Osteocyte (in vitro differentiated cells): Measurements from ENCODE around the gene ARHGAP24. TPM values are rescaled to one million over a fixed set of nuclear protein-coding genes. Genes with fewer than 3 reads are reported as not detected.

Source experiments
- DNase-seq: peaks from one replicate; pipeline ENCODE4 v3.0.0; 2021; ENCODE audit warnings: mixed read lengths; ENCODE audit not compliant: unreplicated experiment; ENCODE audit errors: extremely low spot score
- H3K27ac Mint-ChIP-seq: one replicate; pipeline ENCODE4 v1.8.0; 2021; ENCODE audit warnings: mild to moderate bottlenecking, mixed read lengths; ENCODE audit not compliant: unreplicated experiment
- H3K27me3 Mint-ChIP-seq: one replicate; pipeline ENCODE4 v1.8.0; 2021; ENCODE audit warnings: mixed read lengths; ENCODE audit not compliant: unreplicated experiment
- H3K36me3 Mint-ChIP-seq: one replicate; pipeline ENCODE4 v1.8.0; 2021; ENCODE audit warnings: mixed read lengths; ENCODE audit not compliant: unreplicated experiment
- H3K4me1 Mint-ChIP-seq: one replicate; pipeline ENCODE4 v1.8.0; 2021; ENCODE audit warnings: mixed read lengths; ENCODE audit not compliant: unreplicated experiment
- H3K4me3 Mint-ChIP-seq: one replicate; pipeline ENCODE4 v1.8.0; 2021; ENCODE audit warnings: mild to moderate bottlenecking, moderate library complexity, mixed read lengths; ENCODE audit not compliant: unreplicated experiment
- H3K9me3 Mint-ChIP-seq: one replicate; pipeline ENCODE4 v1.8.0; 2021; ENCODE audit warnings: mixed read lengths; ENCODE audit not compliant: unreplicated experiment
- CTCF ChIP-seq: fragments of 200-600 bp; sonication (generic); IDR thresholded peaks from 2 replicates; pipeline ENCODE4 v1.5.0; 2021; ENCODE audit warnings: antibody characterized with exemption, mild to moderate bottlenecking, moderate library complexity
- total RNA-seq: library from RNA; stranded (reverse); gene quantifications from 2 replicates; pipeline ENCODE4 v1.2.1, GENCODE V29; 2021

ARHGAP24 gene
- total RNA-seq, 1 donor from 2014 or later: 29.3 TPM

DNA sequence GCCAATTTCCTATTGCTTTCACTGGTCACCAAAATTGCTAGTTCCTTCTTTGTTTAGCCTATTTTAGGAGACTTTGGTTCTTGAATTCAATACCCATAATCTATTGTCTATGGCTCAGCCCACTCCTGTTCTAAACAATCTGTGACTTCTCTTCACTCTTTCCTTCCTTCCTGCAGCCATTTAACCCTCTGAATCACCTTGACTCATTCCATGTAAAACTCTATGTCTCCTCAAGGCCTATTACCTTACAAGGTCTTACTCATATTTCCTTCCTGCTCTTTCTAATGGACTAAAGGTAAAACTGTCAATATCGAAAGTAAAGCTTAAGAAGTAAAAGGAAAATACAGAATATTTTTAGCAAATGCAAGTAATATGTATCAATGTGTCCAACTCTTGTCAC lies 301.6 kb downstream of the ARHGAP24 start:
- DNase-seq: no peak
- Mint-ChIP-seq H3K27me3 (no peaks in the 10 kb centered on the region), H3K36me3 (no peaks in the 10 kb centered on the region), H3K27ac (no peak overlapping the region), H3K4me1 (peaks cover 32% of the 10 kb centered on the region), H3K9me3 (no peaks in the 10 kb centered on the region), H3K4me3 (no peak overlapping the region)
- no peak for TF ChIP-seq CTCF

DNA sequence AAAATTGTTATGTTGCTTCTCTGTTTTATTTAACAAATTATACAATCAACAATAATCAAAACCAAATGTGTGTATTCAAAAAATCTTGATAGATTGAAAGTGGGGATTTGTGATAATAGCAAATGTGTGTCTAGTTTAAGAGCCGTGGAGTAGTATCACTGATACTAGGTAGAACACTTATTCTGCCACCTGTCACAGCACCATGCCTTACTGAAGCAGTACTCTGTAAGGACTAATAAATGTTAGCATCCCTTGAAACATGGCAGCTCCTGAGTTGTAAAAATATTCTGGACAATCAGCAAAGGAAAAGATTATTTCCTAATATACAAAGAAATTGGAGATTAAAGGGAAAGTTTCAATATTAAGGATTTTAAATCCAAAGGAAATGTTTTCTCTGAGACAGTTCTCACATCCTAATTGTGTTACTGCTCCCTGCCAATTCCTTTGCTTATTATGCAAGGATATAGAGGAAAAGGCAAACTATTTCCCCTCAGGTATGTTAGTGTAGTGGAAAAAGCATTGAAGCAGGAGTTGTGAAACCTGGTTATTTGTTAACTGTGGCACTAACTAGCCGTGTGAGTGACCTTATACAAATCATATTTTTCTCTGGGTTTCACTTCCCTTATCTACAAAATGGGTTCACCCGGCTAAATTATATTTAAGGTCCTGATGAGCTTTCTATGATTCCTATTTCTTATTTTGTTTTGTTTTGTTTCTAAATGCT lies 303.1 kb downstream of the ARHGAP24 start:
- no peaks in the 10 kb centered on the region for H3K27me3 Mint-ChIP-seq
- H3K4me1 Mint-ChIP-seq: peaks cover 43% of the 10 kb centered on the region

GRCh38 chr4:85778632-85779131 lies 303.7 kb downstream of the ARHGAP24 start:
- H3K27me3 Mint-ChIP-seq: no peaks in the 10 kb centered on the region
- no peak for DNase-seq
- H3K4me3 Mint-ChIP-seq: peak overlapping the region; percentile 95
- no peaks in the 10 kb centered on the region for H3K36me3 Mint-ChIP-seq
- H3K4me1 Mint-ChIP-seq: peaks cover 49% of the 10 kb centered on the region
- no peaks in the 10 kb centered on the region for H3K9me3 Mint-ChIP-seq
- H3K27ac Mint-ChIP-seq: peak overlapping the region; percentile 97
- TF ChIP-seq CTCF: no peak

More for the DNA sequence above, 303.1 kb downstream of the ARHGAP24 start:
- no peaks in the 10 kb centered on the region for H3K9me3 Mint-ChIP-seq
- no peaks in the 10 kb centered on the region for H3K36me3 Mint-ChIP-seq
- TF ChIP-seq CTCF: no peak
- no peak for DNase-seq
- peak overlapping the region; percentile 95 for H3K4me3 Mint-ChIP-seq
- peak overlapping the region; percentile 97 for H3K27ac Mint-ChIP-seq

DNA sequence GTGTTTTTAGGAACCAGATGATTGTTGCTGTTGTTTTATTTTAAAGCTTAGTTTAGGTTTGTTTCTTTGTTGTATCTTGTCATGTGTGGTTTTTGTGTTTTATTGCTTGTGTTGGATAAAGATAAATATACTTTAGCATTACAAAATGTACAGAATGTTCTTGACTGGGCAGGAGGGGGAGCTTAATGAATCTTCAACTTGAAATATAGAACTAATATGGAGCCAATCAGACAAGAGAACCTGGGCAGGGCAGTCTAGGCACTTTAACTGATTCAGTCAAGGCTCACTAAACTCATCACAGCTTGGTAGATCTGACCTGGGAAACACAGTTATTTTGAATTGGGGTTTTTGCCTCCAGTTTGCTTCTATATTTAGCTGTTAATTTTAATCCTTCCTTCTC lies 304.2 kb downstream of the ARHGAP24 start:
- peak; percentile 29 for TF ChIP-seq CTCF
- no peaks in the 10 kb centered on the region for H3K36me3 Mint-ChIP-seq
- H3K27me3 Mint-ChIP-seq: no peaks in the 10 kb centered on the region
- no peak for DNase-seq
- peak overlapping the region; percentile 95 for H3K4me3 Mint-ChIP-seq
- H3K27ac Mint-ChIP-seq: peak overlapping the region; percentile 97
- peaks cover 54% of the 10 kb centered on the region for H3K4me1 Mint-ChIP-seq
- no peaks in the 10 kb centered on the region for H3K9me3 Mint-ChIP-seq

GRCh38 chr4:85780664-85781063 lies 305.7 kb downstream of the ARHGAP24 start:
- Mint-ChIP-seq H3K4me1 (peaks cover 66% of the 10 kb centered on the region), H3K4me3 (peak overlapping the region; percentile 65), H3K36me3 (no peaks in the 10 kb centered on the region), H3K27ac (peak overlapping the region; percentile 87), H3K9me3 (no peaks in the 10 kb centered on the region), H3K27me3 (no peaks in the 10 kb centered on the region)
- TF ChIP-seq CTCF: no peak
- DNase-seq: no peak
